IMR-90 (cell line): Measurements from ENCODE around the gene SLC19A2. TPM values are rescaled to one million over a fixed set of nuclear protein-coding genes. Genes with fewer than 3 reads are reported as not detected.

ENCODE experiments used
- BHLHE40 ChIP-seq: fragments of 150-350 bp; IDR thresholded peaks from 2 replicates; pipeline ENCODE4 v1.6.1; 2016; ENCODE audit warnings: mild to moderate bottlenecking, low read depth, low read length
- ELK1 ChIP-seq: fragments of 150-350 bp; IDR thresholded peaks from 2 replicates; pipeline ENCODE4 v1.6.1; 2016; ENCODE audit warnings: low read depth, mild to moderate bottlenecking, low read length, moderate library complexity, borderline replicate concordance
- FOS ChIP-seq: fragments of 150-350 bp; IDR thresholded peaks from 2 replicates; pipeline ENCODE4 v1.6.1; 2016; ENCODE audit warnings: low read depth, low read length
- MAFK ChIP-seq: IDR thresholded peaks from 2 replicates; pipeline ENCODE4 v1.6.1; 2012; ENCODE audit warnings: low read depth, low read length, improper control_type of control experiment
- RFX5 ChIP-seq: IDR thresholded peaks from 2 replicates; pipeline ENCODE4 v1.8.0; 2012; ENCODE audit warnings: low read depth, mild to moderate bottlenecking, low read length, moderate library complexity
- polyA plus RNA-seq, 3 experiments: library from polyadenylated mRNA; depleted of rRNA; stranded (reverse); fragments of >200 nt; gene quantifications; 2 replicates each; pipeline ENCODE4 v1.2.3, GENCODE V29; 2012; ENCODE audit warnings: low replicate concordance in 1 of 3
- total RNA-seq: library from RNA; depleted of rRNA; stranded (reverse); fragments of >200 nt; gene quantifications from 2 replicates; pipeline ENCODE4 v1.2.3, GENCODE V29; 2012

The SLC19A2 gene
- total and polyA plus RNA-seq, 2 of the 4 experiments (the other 2 are of a cell fraction): 3.6 to 5.2 TPM

- TF ChIP-seq FOS: peak; percentile 43; the same call in 1 of the 2 replicates
- TF ChIP-seq ELK1: no peak
- no peak for TF ChIP-seq RFX5
- TF ChIP-seq BHLHE40: peak; percentile 83
- TF ChIP-seq MAFK: no peak
These were observed at the start of gene SLC19A2 (continued) for GRCh38 chr1:169485431-169486280.
